ENCODE data around the gene POGZ. TPM values are rescaled to one million over a fixed set of nuclear protein-coding genes. Genes with fewer than 3 reads are reported as not detected.

Gene POGZ
- total and polyA plus RNA-seq, 2 of the 4 experiments (the other 2 are of a cell fraction): 20.8 to 33.5 TPM

- H2BK120ac ChIP-seq (ENCODE audit: low read depth, low read length): peak within 1 kb of the TSS; percentile 87
- peak within 1 kb of the TSS; percentile 97 for H3K4me2 ChIP-seq (ENCODE audit: low read depth, low read length)
- no peaks in the 10 kb centered on the region for H3K9me3 ChIP-seq (ENCODE audit: control insufficient read depth, insufficient read depth, low read length)
- peak within 1 kb of the TSS; percentile 86 for H4K5ac ChIP-seq (ENCODE audit: low read depth, low read length)
- H3K23ac ChIP-seq (ENCODE audit: low read depth, low read length): peak within 1 kb of the TSS; percentile 98
- peak within 1 kb of the TSS; percentile 97 for H2AK9ac ChIP-seq (replicated peaks; ENCODE audit: low read depth, low read length, poor library complexity)
- peaks cover 3% of the 10 kb centered on the region; the same call in 1 of the 2 replicates for H3K4me1 ChIP-seq (ENCODE audit: control insufficient read depth, insufficient read depth, low read length)
- peak within 1 kb of the TSS; percentile 80 for H3K56ac ChIP-seq (ENCODE audit: extremely low read depth, insufficient read depth, low read length)
- peak within 1 kb of the TSS; percentile 92 for H2AK5ac ChIP-seq (ENCODE audit: low read depth, low read length)
- H3K18ac ChIP-seq (ENCODE audit: low read depth, low read length): peak within 1 kb of the TSS; percentile 39
- peaks cover 17% of the 10 kb centered on the region; the same call in 1 of the 2 replicates for H4K20me1 ChIP-seq (ENCODE audit: insufficient read depth, low read length)
- intact Hi-C loops (cut with micrococcal nuclease): loop anchor here (1.0 kb wide), 2 partner anchors 52 to 98 kb away; partner anchors contain the start of gene RFX5
- H2AFZ ChIP-seq (replicated peaks; ENCODE audit: low read length, poor library complexity): peak within 1 kb of the TSS; percentile 96
- ATAC-seq (ENCODE audit: low read depth): peak; percentile 81
- peak within 1 kb of the TSS; percentile 96 for H3K4ac ChIP-seq (ENCODE audit: low read depth, low read length)
- peak within 1 kb of the TSS; percentile 81 for H4K91ac ChIP-seq (ENCODE audit: insufficient read depth, low read depth, low read length)
- H3K27me3 ChIP-seq (ENCODE audit: control insufficient read depth, insufficient read depth, low read length): no peaks in the 10 kb centered on the region
- CTCF ChIA-PET: interaction anchor here (1.1 to 1.3 kb wide), 2 partner anchors 9 to 118 kb away, joined by 3 read pairs; no protein-coding TSS in a partner anchor
- peaks cover 23% of the 10 kb centered on the region for H3K36me3 ChIP-seq (ENCODE audit: control insufficient read depth, insufficient read depth, low read length)
- H4K8ac ChIP-seq (ENCODE audit: low read depth in 2 of 2, low read length in 2 of 2): peak within 1 kb of the TSS; percentile 23 to 99
- H2BK5ac ChIP-seq (ENCODE audit: low read depth, low read length, poor library complexity, severe bottlenecking): peak within 1 kb of the TSS; percentile 79
- H3K4me3 ChIP-seq (ENCODE audit: insufficient read depth, low read depth, low read length): peak within 1 kb of the TSS; percentile 67
- peak; percentile 95 for DNase-seq
- in situ Hi-C loops (cut with MboI; ENCODE audit: low sequenced_read_pairs): loop anchor here (10.0 kb wide), 2 partner anchors 95 to 205 kb away; partner anchors contain the start of genes PIP5K1A and VPS72
- peak within 1 kb of the TSS; percentile 30 for H2BK20ac ChIP-seq (ENCODE audit: low read depth, low read length)
- TF ChIP-seq CTCF (conservative IDR thresholded peaks at IDR 0.05; ENCODE audit: low read depth, low read length) (peak; percentile 41), CHD1 (IDR thresholded peaks at IDR 0.05; ENCODE audit: low read depth, low read length) (no peak), BHLHE40 (IDR thresholded peaks at IDR 0.05; ENCODE audit: low read depth, low read length) (no peak), POLR2A (IDR thresholded peaks at IDR 0.05; ENCODE audit: low read depth, low read length) (peak; percentile 81), SMC3 (IDR thresholded peaks at IDR 0.05; ENCODE audit: low read depth, low read length) (peak; percentile 13; the same call in 1 of the 2 replicates), MAZ (IDR thresholded peaks at IDR 0.05; ENCODE audit: borderline replicate concordance, low read depth, low read length) (no peak), RAD21 (IDR thresholded peaks at IDR 0.05; ENCODE audit: low read length) (peak; percentile 48), MXI1 (IDR thresholded peaks at IDR 0.05; ENCODE audit: borderline replicate concordance, low read depth, low read length) (peak; percentile 60; the same call in 1 of the 2 replicates), CEBPB (IDR thresholded peaks at IDR 0.05; ENCODE audit: low read depth, low read length) (peak; percentile 98)
- peak within 1 kb of the TSS; percentile 84 for H3K27ac ChIP-seq (ENCODE audit: insufficient read depth, low read length)
- peak within 1 kb of the TSS; percentile 86 for H3K9ac ChIP-seq (ENCODE audit: low read depth, low read length)
- peak within 1 kb of the TSS; percentile 22; the same call in 1 of the 3 replicates for H2BK15ac ChIP-seq (ENCODE audit: low read depth, low read length)
- dilution Hi-C loops (cut with HindIII; ENCODE audit: low sequenced_read_pairs, unreplicated experiment): no loop called here
- BruUV-seq (replicated peaks): TSS peak; percentile 97
- peaks cover 5 to 37% of the 10 kb centered on the region in 2 experiments; a peak in 3 of 4 replicates for H3K79me1 ChIP-seq (ENCODE audit: low read depth in 1 of 2, low read length in 2 of 2)
- POLR2A ChIA-PET (ENCODE audit: unreplicated experiment): interaction anchor here (0.5 to 0.6 kb wide), 2 partner anchors 89 to 96 kb away, joined by 3 to 4 read pairs; no protein-coding TSS in a partner anchor
- H3K9me1 ChIP-seq (ENCODE audit: insufficient read depth, low read length): peaks cover 11% of the 10 kb centered on the region
- H3K14ac ChIP-seq (replicated peaks; ENCODE audit: low read depth, low read length): peak within 1 kb of the TSS; percentile 98
- 2% methylated on average over 28 of the region's 63 CpGs; no CpG with 5 or more reads in 1 of the 2 experiments for WGBS, 2 experiments (ENCODE audit: extremely low coverage in 2 of 2, insufficient read length in 1 of 2)
These were observed 59.7 kb downstream of the POGZ start, which contains the start of gene PSMB4 for GRCh38 chr1:151399324-151400171. PSMB4 (plus strand) TSS chr1:151399573; CDS start chr1:151399588, 15 bp downstream.

All from IMR-90 (cell line).